Right hindlimb (tissue), 1 donor: ENCODE data around the gene PDCL3.

ENCODE experiments used
- DNase-seq: peaks from one replicate; pipeline ENCODE4 v3.0.0-alpha.2; 2018

PDCL3 gene

DNA sequence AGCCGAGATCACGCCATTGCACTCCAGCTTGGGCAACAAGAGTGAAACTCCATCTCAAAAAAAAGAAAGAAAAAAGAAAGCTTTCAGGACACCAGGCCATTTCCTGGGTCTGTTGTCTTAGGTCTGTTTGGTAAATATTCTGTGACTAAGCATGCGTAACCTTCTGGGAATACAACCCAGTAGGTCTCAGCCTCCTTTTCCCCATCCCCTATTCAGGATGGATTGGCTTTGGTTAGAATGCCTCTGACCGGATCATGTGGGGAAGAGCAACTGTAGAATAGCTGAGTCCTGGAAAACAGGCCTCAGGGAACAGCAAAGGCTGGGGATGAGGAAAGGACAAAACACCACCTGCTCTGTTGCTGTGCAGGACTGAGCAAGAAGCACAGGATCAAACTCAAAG, 1.6 kb upstream of the PDCL3 start:
- DNase-seq, result no peak

DNA sequence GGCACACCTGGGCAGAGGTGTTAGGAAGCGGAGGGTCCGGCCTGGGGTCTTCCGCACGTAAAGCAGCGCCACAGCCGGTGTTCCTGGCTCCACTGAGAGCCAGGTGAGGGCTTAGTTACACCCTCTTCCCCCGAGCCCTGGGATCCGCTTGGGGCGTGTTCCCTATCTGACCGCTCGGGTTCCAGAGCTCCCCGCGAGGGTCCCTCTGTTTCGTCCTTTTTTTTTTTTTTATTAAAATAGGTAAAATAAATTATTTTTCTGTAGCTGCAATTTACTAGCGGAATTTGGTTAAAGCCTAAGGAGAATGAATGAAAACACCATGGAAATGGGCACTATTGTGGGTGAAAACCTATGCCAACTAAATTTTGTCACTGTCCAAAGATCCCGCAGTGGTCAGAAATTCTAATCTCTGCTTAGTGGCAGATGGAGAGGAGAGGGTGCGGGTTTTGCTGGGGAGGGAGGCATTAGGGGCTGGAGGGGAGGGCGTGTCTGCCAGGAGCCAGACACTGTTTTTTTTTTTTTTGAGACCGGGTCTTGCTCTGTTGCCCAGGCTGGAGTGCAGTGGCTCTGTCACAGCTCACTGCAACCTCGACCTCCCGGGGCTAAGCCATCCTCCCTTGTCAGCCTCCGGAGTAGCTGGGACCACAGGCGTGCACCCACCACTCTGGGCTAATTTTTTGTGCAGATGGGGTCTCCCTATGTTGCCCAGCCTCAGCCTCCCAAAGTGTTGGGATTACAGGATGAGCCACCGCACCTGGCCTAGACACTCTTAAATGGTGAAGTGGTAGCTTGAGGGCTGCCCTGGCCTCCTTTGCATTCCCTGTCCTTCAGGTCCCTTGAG, 834 bp downstream of the PDCL3 start:
- no peak for DNase-seq

GRCh38 chr2:100568989-100569388, 6.2 kb downstream of the PDCL3 start:
- no peak for DNase-seq

GRCh38 chr2:100571668-100572067, 8.9 kb downstream of the PDCL3 start:
- DNase-seq, result no peak

DNA sequence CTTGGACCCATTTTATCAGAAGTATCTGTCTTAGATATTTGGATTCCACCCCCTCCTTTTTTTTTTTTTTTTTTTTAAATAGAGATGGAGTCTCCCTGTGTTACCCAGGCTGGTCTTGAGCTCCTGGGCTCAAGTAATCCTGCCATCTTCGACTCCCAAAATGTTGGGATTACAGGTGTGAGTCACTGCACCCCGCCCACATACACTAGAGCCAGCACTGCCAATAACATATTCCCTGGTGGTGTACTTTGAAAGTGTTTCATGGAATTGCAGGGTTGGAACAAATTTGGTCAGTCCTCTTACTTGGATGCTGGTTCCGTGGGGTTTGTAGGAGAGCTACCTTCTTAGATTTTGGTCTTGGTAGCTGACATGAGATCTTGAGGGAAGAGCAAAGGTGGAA, 15.0 kb downstream of the PDCL3 start:
- DNase-seq, result no peak

DNA sequence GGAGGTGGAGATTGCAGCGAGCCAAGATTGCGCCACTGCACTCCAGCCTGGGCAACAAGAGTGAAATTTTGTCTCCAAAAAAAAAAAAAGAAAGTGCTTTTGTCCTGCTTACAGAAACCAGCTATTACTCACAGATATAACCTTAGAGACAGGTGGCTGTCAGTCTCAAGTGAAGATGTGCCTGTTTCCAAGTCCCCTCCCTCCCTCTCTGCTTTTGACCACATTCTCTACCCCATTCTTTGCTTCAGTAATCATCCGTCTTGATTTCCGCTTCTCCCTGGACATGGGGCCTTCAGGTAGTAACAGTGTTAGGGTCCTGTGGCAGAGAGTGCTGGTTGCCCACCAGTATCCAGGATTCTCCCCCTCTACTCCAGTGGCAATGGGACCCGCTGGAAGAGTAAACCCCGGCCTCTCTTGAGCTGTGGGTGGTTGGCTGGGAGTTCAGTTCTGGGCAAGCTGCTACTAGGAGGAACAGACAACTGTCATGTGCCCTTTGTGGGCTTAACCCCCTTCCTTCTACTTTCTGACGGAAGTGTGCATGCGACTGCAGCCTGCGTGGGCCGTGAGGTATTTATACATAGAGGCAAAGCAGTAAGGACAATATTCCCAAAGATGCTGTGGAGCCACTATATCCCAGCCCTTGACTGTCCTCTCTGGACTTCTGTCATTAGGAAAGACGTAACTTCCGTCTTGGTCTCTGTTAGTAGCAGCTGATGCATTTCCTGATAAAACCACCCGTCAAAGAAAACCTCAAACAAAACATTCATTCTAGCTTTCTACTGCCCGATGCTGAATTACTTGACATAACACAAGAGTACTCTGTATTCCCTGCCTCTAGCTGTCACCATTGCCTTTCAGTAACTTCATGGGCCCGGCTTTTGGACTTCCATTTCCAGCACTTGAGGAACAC, 17.8 kb downstream of the PDCL3 start:
- no peak for DNase-seq

GRCh38 chr2:100581277-100581612, 18.5 kb downstream of the PDCL3 start:
- DNase-seq, result no peak

DNA sequence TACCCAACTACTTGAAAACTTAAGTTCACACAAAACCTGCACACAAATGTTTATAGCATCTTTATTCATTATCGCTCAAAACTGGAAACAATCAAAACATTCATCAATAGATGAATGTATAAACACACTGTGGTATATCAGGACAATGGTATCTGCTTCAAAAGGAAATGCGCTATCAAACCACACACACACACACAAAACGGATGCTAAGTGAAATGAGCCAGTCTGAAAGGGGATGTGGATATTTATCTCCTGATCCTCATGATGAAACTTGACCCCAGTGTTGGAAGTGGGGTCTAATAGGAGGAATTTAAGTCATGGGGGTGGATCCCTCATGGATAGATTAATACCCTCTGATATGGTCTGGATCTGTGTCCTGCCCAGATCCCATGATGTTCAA, 22.0 kb downstream of the PDCL3 start:
- no peak for DNase-seq

DNA sequence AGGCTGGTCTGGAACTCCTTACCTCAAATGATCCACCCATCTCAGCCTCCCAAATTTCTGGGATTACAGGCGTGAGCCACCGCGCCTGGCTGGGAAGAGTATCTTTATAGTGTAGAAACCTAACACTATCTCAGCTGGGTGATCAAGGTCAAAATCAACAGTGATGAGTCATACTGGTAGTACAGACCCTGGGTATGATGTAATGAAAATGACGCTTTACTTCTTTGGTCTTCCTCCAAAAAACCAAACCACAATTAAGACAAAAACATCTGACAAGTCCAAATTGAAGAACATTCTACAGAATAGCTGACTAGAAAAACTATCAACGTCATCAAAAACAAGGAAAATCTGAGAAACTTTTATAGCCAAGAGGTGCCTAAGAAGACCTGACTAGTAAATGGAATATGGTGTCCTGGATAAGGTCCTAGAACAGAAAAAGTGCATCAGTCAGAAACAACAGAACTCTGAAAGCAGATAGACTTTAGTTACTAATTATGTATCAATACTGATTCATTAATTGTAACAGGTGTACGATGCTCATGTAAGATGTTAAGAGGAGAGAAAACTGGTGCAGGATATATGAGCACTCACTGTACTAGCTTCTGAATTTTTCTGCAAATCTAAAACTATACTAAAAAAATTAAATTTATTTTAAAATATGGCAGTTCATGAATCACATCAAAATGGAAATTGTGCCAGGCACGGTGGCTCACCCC, 25.4 kb downstream of the PDCL3 start:
- no peak for DNase-seq

GRCh38 chr2:100589527-100589926, 26.7 kb downstream of the PDCL3 start:
- no peak for DNase-seq

GRCh38 chr2:100592226-100592625, 29.4 kb downstream of the PDCL3 start:
- no peak for DNase-seq

GRCh38 chr2:100596465-100596864, 33.7 kb downstream of the PDCL3 start:
- no peak for DNase-seq

DNA sequence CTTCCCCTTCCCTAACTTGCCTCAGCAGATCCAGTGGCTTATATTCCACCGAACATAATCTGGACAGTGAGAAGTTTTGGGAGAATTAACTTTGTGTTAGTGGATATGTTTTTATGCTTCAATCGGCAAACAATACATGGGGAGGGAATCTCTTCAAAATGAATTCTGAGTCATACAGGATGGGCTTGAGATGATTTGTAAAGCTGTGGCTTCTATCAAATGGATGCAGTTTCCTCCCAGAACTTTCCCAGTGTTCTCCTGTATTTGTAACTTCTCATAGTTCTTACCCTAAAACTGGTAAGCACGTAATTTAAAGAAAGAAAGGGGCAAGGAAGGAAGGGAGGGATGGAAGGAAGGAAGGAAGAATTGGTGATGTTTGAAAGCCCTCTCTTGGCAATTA, 36.8 kb downstream of the PDCL3 start:
- no peak for DNase-seq

- DNase-seq, result no peak
Observed at GRCh38 chr2:100601661-100602060, 38.9 kb downstream of the PDCL3 start.

GRCh38 chr2:100603414-100603813, 40.6 kb downstream of the PDCL3 start:
- DNase-seq, result no peak

- no peak for DNase-seq
Observed at GRCh38 chr2:100603948-100604633, 41.3 kb downstream of the PDCL3 start.

- DNase-seq, result no peak
Observed at GRCh38 chr2:100606332-100606725, 43.5 kb downstream of the PDCL3 start.

GRCh38 chr2:100606726-100607343, 44.0 kb downstream of the PDCL3 start:
- DNase-seq, result no peak

- DNase-seq, result peak; percentile 84
Observed at GRCh38 chr2:100610381-100610831, 47.6 kb downstream of the PDCL3 start.

DNA sequence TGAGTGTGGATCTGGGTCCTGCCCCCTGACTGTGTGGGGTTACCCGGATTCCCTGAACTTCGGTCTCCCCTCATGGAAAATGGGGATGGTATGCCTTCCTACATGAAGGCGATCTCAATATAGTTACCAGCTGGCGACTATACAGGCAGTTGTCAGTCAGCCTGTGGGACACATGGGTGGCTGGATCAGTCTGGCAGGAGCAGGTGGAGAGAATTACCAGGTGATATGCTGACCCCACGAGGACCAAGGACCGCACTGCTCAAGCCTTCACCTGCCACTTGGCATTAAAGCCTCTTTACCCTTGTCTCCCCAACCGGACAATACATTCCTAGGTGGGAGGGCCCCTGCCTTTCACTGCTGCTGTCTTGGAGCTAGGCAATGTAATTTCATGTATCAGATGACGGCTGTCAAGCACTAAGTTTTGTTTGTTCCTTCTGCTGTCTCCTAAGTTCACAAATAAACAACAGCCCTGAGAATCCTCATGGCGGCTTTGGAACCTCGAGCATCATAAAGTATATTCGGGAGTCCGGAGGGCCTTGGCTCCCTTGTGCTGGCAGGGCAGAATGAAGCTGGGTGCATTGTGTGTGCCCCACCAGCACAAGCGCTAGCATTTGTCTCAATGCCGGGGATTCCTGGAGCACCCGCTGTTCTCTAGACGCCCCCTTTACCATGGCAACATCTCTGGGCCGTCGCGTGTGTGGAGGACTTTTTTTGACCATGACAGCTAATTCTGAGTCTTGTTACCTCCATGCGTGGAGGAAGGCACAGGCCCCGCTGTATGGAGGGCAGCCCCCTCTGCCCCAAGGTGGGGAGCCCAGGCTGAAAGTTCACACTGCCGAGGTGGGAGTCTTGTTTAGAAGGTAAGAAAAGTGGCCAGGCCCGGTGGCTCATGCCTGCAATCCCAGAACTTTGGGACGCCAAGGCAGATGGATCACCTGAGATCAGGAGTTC, 48.6 kb downstream of the PDCL3 start:
- no peak for DNase-seq

DNA sequence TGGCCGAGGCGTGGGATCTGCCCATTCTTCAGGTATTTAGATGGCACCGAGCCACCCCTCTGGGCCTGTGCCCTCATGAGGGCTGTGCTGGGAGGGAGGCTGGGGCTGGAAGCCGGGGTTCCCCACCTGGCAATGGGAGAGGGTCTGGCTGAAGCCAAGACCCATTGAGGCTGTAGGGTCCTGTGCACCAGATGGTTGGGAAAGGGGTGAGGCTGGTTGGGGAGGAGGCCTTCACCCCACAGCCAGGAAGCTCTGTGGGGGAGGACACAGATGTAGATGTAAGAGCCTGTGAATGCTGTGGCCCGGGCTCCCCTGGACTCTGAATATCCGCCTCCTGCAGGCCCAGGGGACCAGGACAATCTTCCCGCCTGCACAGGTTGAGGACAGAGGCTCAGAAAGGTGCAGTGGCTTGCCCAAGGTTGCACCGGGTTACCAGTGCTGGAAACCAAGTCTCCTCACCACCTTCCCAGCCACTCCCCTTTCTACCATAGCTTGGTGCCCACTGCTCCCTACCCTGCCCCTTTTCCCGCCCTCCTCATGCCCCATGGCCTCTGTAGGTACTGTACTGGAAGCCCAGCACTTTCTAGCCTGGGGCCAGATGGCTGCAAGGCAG, 49.7 kb downstream of the PDCL3 start:
- DNase-seq, result no peak
